ENCODE data around the gene ZNF317.

ZNF317 gene

DNA sequence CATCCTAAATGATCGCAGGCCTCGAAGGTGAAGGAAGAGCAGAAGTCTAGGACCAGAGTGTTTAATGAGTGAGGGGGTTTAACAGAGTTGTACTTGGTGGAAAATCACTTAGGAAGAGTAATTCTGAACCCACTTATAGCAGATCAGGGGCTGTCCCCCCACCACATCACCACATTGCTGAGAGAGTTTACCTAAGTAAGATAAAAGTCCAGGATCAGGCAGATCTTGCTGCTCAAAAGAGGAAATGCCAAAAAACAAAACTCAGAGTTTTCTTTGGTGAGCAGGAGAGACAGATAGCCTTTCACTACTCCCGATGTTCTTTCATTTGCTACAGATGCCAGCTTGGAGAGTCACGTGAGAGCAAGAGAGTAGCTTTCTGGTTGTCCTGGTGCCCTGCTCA lies 15.4 kb downstream of the ZNF317 start:
- Histone ChIP-seq H3K4me3 (ENCODE audit: low read depth in 1 of 2, low read length in 1 of 2) (no peak overlapping the region), H3K4me1 (ENCODE audit: control insufficient read depth in 1 of 2, insufficient read depth in 1 of 2, low read depth in 1 of 2, low read length in 1 of 2) (no peaks in the 10 kb centered on the region), H3K36me3 (peaks cover 52% of the 10 kb centered on the region), H3K27me3 (no peaks in the 10 kb centered on the region), H3K27ac (no peak overlapping the region), H3K9me3 (peaks cover 14% of the 10 kb centered on the region)
- TF ChIP-seq, protein P1, sequence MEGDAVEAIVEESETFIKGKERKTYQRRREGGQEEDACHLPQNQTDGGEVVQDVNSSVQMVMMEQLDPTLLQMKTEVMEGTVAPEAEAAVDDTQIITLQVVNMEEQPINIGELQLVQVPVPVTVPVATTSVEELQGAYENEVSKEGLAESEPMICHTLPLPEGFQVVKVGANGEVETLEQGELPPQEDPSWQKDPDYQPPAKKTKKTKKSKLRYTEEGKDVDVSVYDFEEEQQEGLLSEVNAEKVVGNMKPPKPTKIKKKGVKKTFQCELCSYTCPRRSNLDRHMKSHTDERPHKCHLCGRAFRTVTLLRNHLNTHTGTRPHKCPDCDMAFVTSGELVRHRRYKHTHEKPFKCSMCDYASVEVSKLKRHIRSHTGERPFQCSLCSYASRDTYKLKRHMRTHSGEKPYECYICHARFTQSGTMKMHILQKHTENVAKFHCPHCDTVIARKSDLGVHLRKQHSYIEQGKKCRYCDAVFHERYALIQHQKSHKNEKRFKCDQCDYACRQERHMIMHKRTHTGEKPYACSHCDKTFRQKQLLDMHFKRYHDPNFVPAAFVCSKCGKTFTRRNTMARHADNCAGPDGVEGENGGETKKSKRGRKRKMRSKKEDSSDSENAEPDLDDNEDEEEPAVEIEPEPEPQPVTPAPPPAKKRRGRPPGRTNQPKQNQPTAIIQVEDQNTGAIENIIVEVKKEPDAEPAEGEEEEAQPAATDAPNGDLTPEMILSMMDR (IDR thresholded peaks at IDR 0.05): no peak

DNA sequence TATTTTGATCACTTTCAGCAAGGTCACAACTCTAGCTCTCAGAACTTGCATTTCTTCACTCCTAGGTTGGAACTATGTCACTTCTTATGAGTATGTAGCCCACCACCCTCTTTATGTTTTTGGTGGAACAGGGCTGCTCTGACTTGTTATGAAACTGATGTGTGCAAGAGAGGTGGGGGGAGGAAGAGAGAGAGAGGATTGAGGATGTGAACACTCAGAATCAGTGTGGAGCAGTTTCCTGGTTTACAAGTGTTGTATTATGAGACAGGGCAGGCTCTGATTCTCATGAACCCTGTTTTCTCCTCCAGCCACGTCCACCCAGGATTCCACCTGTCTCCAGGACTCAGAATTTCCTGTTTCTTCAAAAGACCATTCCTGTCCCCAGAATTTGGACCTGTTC lies 16.1 kb downstream of the ZNF317 start:
- peaks cover 57% of the 10 kb centered on the region for H3K36me3 ChIP-seq
- H3K4me1 ChIP-seq (ENCODE audit: control insufficient read depth in 1 of 2, insufficient read depth in 1 of 2, low read depth in 1 of 2, low read length in 1 of 2): no peaks in the 10 kb centered on the region
- no peak overlapping the region for H3K4me3 ChIP-seq (ENCODE audit: low read depth in 1 of 2, low read length in 1 of 2)
- no peaks in the 10 kb centered on the region for H3K27me3 ChIP-seq
- TF ChIP-seq, protein P1 (IDR thresholded peaks at IDR 0.05): no peak
- H3K9me3 ChIP-seq: peaks cover 21% of the 10 kb centered on the region
- H3K27ac ChIP-seq: no peak overlapping the region

DNA sequence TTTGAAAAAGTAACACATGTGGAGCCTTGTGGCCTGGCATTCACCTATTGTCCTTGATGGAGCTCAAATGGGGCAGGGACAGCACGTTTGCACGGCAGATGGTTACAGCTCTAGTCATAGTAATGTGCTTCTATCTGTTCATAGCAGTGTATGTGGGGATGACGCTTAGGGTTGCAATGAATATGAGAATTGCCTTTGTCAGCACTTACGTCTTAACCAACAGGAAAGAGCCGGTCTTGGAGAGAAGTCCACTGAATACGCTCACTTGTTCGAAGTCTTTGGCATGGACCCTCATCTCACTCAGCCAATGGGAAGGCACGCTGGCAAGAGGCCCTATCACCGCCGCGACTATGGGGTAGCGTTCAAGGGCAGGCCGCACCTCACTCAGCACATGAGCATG lies 19.7 kb downstream of the ZNF317 start:
- Histone ChIP-seq H3K9me3 (peaks cover 26% of the 10 kb centered on the region), H3K27ac (no peak overlapping the region), H3K27me3 (no peaks in the 10 kb centered on the region), H3K36me3 (peaks cover 71% of the 10 kb centered on the region), H3K4me3 (ENCODE audit: low read depth in 1 of 2, low read length in 1 of 2) (no peak overlapping the region), H3K4me1 (ENCODE audit: control insufficient read depth in 1 of 2, insufficient read depth in 1 of 2, low read depth in 1 of 2, low read length in 1 of 2) (no peaks in the 10 kb centered on the region)
- TF ChIP-seq, protein P1 (IDR thresholded peaks at IDR 0.05): no peak

DNA sequence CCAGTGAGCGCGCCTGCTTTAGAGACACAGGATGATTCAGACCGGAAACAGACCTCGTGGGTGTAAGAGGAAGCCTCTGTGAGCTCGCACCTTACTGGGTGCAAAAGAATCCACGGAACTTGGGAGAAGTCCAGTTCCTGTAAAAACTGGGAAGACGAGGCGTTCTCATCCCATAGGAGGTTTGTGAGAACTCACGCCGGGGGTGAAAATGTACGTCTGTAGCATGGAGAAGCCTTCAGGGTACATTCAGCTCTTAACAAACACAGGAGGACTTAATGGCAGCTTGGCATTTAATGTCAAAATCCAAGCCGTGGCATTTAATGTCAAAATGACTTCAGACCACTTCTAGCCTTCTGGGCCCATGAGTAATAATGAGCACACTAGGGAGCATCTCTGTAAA lies 21.2 kb downstream of the ZNF317 start:
- TF ChIP-seq, protein P1 (IDR thresholded peaks at IDR 0.05): no peak
- Histone ChIP-seq H3K27me3 (no peaks in the 10 kb centered on the region), H3K36me3 (peaks cover 65% of the 10 kb centered on the region), H3K4me1 (ENCODE audit: control insufficient read depth in 1 of 2, insufficient read depth in 1 of 2, low read depth in 1 of 2, low read length in 1 of 2) (no peaks in the 10 kb centered on the region), H3K27ac (no peak overlapping the region), H3K9me3 (peaks cover 26% of the 10 kb centered on the region), H3K4me3 (ENCODE audit: low read depth in 1 of 2, low read length in 1 of 2) (no peak overlapping the region)

DNA sequence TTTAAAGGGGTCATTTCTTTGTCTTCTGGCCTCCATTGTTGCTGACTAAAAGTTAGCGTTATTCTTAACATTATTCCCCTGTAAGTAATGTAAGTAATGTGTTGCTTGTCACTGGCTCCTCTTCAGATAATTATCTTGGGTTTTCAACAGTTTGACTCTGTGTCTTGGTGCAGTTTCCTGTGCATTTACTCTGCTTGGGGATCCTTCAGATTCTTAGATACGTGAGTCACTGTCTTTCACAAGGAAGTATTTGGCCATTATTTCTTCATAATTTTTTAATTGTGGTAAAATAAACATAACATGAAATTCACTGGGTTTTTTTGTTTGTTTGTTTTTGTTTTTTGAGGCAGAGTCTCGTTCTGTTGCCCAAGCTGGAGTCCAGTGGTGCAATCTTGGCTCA lies 25.1 kb downstream of the ZNF317 start:
- Histone ChIP-seq H3K9me3 (peaks cover 21% of the 10 kb centered on the region), H3K27ac (no peak overlapping the region), H3K4me3 (ENCODE audit: low read depth in 1 of 2, low read length in 1 of 2) (no peak overlapping the region), H3K36me3 (peaks cover 26% of the 10 kb centered on the region), H3K27me3 (no peaks in the 10 kb centered on the region), H3K4me1 (ENCODE audit: control insufficient read depth in 1 of 2, insufficient read depth in 1 of 2, low read depth in 1 of 2, low read length in 1 of 2) (no peaks in the 10 kb centered on the region)
- TF ChIP-seq, protein P1 (IDR thresholded peaks at IDR 0.05): no peak

DNA sequence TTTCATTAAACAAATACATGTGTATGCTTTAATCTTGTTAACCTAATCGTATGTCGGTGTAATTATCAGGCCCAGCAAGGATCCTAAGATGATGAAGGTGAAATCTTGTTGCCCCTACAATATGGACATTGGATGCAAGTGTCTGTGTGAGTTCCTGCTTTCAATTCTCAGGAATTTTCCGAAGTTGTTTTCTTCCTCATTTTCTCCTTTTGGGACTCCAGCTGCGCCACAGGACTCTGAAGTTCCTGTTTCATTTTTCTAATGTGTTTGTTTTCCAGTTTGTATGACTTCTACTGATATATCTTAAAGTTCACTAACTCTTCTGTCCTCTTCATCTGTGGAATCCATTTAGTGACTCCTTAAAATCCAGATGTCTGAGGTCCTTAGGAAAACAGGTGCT lies 26.6 kb downstream of the ZNF317 start:
- H3K9me3 ChIP-seq: peaks cover 6% of the 10 kb centered on the region
- no peak overlapping the region for H3K4me3 ChIP-seq (ENCODE audit: low read depth in 1 of 2, low read length in 1 of 2)
- H3K27ac ChIP-seq: no peak overlapping the region
- H3K27me3 ChIP-seq: no peaks in the 10 kb centered on the region
- H3K36me3 ChIP-seq: peaks cover 12% of the 10 kb centered on the region
- TF ChIP-seq, protein P1 (IDR thresholded peaks at IDR 0.05): no peak
- H3K4me1 ChIP-seq (ENCODE audit: control insufficient read depth in 1 of 2, insufficient read depth in 1 of 2, low read depth in 1 of 2, low read length in 1 of 2): no peaks in the 10 kb centered on the region
